ENCODE data around the gene RNF220. TPM values are rescaled to one million over a fixed set of nuclear protein-coding genes. Genes with fewer than 3 reads are reported as not detected.
A peak's percentile ranks its signal among the peaks of the same experiment; 100 is the strongest.

The RNF220 gene
- total RNA-seq, 2 donors from 2014 or later = 121 to 125 TPM

DNA sequence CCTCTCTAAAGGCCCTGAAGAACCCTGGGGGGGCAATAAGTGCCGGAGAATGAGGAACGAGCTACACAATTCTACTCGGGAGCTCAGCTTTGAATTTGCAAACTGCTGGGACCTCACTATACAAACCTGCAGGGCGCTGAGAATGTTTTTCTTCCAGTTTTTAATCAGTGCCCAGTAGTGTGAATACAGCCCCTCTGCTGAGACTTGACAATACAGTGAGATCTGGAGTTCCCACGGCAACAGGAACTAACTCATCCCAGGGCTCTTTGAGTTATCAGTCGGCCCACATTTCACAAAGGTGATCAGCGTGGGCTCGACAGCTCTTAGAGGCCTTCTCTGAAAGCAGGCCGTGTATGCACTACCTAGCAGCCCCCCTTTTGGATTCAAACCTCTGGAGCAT is 227.5 kb downstream of the RNF220 start:
- Histone ChIP-seq H3K4me1 (ENCODE audit: control insufficient read depth in 1 of 2, low read depth in 2 of 2) (peaks cover 9 to 20% of the 10 kb centered on the region in 2 donors), H3K9me3 (no peaks in the 10 kb centered on the region), H3K36me3 (peaks cover 29% of the 10 kb centered on the region), H3K27me3 (replicated peaks; ENCODE audit: insufficient read depth) (no peaks in the 10 kb centered on the region), H3K4me3 (peak overlapping the region; percentile 81), H3K27ac (peak overlapping the region; percentile 92 to 94)
- DNase-seq (ENCODE audit: low spot score) (no peak), ATAC-seq (ENCODE audit: insufficient number of reproducible peaks, low FRiP score, low read depth) (no peak)
- TF ChIP-seq CTCF (IDR thresholded peaks at IDR 0.05) = no peak

GRCh38 chr1:44634606-44635189 is 229.6 kb downstream of the RNF220 start:
- TF ChIP-seq CTCF (IDR thresholded peaks at IDR 0.05) = no peak
- no peak for ATAC-seq (ENCODE audit: insufficient number of reproducible peaks, low FRiP score, low read depth)
- Histone ChIP-seq H3K4me1 (ENCODE audit: control insufficient read depth in 1 of 2, low read depth in 2 of 2) (peaks cover 9 to 20% of the 10 kb centered on the region in 2 donors), H3K27ac (no peak overlapping the region), H3K27me3 (replicated peaks; ENCODE audit: insufficient read depth) (no peaks in the 10 kb centered on the region), H3K36me3 (peaks cover 39% of the 10 kb centered on the region), H3K4me3 (no peak overlapping the region), H3K9me3 (no peaks in the 10 kb centered on the region)
- DNase-seq (ENCODE audit: low spot score) = no peak

DNA sequence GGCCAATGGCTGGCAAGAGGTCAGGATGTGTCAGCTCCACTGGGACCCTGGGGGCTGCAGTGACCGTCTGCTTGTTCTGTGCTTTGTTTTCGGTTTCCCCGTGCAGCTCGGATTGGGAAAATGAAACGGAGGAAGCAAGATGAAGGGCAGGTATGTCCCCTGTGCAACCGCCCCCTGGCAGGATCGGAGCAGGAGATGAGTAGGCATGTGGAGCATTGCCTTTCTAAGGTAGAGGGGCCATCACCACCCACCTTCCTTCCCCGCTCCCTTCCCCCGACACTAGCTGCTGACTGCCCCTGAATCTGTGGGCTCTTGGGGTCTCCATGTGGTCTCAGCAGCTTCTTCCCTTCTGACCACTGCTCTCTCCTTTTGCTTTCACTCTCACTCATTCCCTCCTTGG is 230.4 kb downstream of the RNF220 start:
- no peaks in the 10 kb centered on the region for H3K27me3 ChIP-seq (replicated peaks; ENCODE audit: insufficient read depth)
- H3K9me3 ChIP-seq = no peaks in the 10 kb centered on the region
- no peak overlapping the region for H3K4me3 ChIP-seq
- no peak for ATAC-seq (ENCODE audit: insufficient number of reproducible peaks, low FRiP score, low read depth)
- peaks cover 9 to 20% of the 10 kb centered on the region in 2 donors for H3K4me1 ChIP-seq (ENCODE audit: control insufficient read depth in 1 of 2, low read depth in 2 of 2)
- peaks cover 41% of the 10 kb centered on the region for H3K36me3 ChIP-seq
- no peak overlapping the region for H3K27ac ChIP-seq
- TF ChIP-seq CTCF (IDR thresholded peaks at IDR 0.05) = no peak
- no peak for DNase-seq (ENCODE audit: low spot score)

- DNase-seq (ENCODE audit: low spot score) (no peak), ATAC-seq (ENCODE audit: insufficient number of reproducible peaks, low FRiP score, low read depth) (no peak)
- Histone ChIP-seq H3K4me3 (no peak overlapping the region), H3K36me3 (peaks cover 48% of the 10 kb centered on the region), H3K27me3 (replicated peaks; ENCODE audit: insufficient read depth) (no peaks in the 10 kb centered on the region), H3K27ac (no peak overlapping the region), H3K9me3 (no peaks in the 10 kb centered on the region), H3K4me1 (ENCODE audit: control insufficient read depth in 1 of 2, low read depth in 2 of 2) (peaks cover 9 to 17% of the 10 kb centered on the region in 2 donors)
- TF ChIP-seq CTCF (IDR thresholded peaks at IDR 0.05) = no peak
Observed at GRCh38 chr1:44636083-44636687, 231.1 kb downstream of the RNF220 start.

GRCh38 chr1:44636688-44637598 is 231.9 kb downstream of the RNF220 start:
- Histone ChIP-seq H3K4me1 (ENCODE audit: control insufficient read depth in 1 of 2, low read depth in 2 of 2) (peaks cover 9 to 14% of the 10 kb centered on the region in 2 donors), H3K36me3 (peaks cover 53% of the 10 kb centered on the region), H3K27me3 (replicated peaks; ENCODE audit: insufficient read depth) (no peaks in the 10 kb centered on the region), H3K4me3 (no peak overlapping the region), H3K9me3 (no peaks in the 10 kb centered on the region), H3K27ac (no peak overlapping the region)
- DNase-seq (ENCODE audit: low spot score) (no peak), ATAC-seq (ENCODE audit: insufficient number of reproducible peaks, low FRiP score, low read depth) (no peak)
- TF ChIP-seq CTCF (IDR thresholded peaks at IDR 0.05) = no peak

Measured in thoracic aorta (tissue), 2 donors.